COLO829 (cell line): ENCODE results near the gene CASQ2.
A peak's percentile ranks its signal among the peaks of the same experiment; 100 is the strongest.
"Not testable (repeated sequence)": the region's sequence is repeated elsewhere in the genome, so short reads cannot be mapped to it uniquely, and the experiment has no call there.

Experiments
- DNase-seq: peaks from one replicate; pipeline ENCODE4 v3.0.0; 2012; ENCODE audit warnings: low spot score

The CASQ2 gene

GRCh38 chr1:115780655-115781054 lies 12.1 kb upstream of the CASQ2 start:
- not testable (repeated sequence) for DNase-seq

GRCh38 chr1:115779075-115779474 lies 10.6 kb upstream of the CASQ2 start:
- not testable (repeated sequence) for DNase-seq

DNA sequence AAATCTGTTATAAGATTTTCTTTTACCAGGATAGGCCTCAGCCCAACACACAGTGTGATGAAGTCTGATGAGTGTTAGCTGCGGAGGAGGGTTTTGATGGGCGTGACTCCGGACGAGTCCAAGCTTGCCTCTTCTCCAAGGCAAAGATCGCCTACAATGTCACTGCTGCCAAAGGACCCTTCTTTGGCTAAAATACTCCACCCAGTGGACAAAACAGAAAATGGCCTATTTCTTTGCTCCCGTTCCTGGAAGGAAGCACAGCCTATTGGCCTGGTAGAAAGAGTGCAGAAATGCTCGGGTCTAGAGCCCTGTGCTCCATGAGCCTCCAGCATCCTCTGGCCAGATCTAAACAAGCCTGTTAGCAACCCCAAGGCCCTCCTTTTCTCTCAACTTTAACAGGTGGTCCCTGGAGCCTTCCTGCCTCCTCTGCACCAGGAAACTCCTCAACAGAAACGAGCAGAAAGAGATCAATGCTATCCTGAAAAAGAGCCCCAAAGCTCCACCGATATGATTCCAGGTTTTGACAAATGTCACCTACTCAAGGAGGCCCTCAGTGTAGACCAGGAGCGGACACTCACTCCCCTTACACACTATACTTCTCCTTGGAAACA lies 3.4 kb upstream of the CASQ2 start:
- peak; percentile 60 for DNase-seq

- no peak for DNase-seq
Observed at GRCh38 chr1:115771094-115771846, 2.8 kb upstream of the CASQ2 start.

GRCh38 chr1:115767403-115767802 lies 1.1 kb downstream of the CASQ2 start:
- DNase-seq = no peak

- no peak for DNase-seq
Observed at GRCh38 chr1:115765091-115765490, 3.4 kb downstream of the CASQ2 start.

DNA sequence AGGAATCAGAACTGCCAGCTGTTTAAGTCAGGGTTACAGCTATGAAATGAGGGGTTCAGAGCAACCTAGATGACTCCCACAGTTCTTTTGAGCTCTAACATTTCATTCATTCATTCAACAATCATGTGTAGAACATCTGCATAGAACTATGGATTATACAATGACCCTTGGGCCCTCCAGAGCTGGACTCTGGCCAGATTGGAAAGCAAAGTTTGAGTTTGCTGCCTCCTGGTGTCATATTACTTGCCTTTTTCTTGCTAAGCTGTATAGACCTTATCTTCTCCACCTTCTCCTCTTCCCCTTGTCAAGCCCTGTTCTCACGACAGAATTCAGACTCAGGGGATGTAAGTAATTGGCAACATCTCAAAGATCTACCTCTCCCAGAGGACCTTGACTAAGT lies 4.0 kb downstream of the CASQ2 start:
- DNase-seq = peak; percentile 40

DNA sequence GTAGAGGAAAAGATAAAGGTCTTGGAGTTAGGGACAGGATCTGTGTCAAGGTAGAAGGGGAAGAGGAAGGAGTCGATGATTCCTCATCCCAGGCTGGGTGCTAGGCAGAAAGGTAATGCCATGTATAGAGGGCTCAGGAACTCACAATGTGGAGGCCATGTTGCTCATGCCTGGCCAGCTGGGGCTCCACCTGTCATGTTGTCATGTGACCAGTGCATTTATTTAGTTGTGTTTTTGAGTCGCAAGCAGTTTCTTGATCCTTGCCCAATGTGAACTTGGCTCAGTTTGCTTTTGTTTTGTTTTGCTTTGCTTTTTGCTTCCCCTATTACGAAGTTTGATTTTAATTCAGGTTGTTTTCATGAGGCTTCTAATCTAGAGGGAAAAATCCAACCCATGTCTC lies 5.7 kb downstream of the CASQ2 start:
- DNase-seq = no peak

DNA sequence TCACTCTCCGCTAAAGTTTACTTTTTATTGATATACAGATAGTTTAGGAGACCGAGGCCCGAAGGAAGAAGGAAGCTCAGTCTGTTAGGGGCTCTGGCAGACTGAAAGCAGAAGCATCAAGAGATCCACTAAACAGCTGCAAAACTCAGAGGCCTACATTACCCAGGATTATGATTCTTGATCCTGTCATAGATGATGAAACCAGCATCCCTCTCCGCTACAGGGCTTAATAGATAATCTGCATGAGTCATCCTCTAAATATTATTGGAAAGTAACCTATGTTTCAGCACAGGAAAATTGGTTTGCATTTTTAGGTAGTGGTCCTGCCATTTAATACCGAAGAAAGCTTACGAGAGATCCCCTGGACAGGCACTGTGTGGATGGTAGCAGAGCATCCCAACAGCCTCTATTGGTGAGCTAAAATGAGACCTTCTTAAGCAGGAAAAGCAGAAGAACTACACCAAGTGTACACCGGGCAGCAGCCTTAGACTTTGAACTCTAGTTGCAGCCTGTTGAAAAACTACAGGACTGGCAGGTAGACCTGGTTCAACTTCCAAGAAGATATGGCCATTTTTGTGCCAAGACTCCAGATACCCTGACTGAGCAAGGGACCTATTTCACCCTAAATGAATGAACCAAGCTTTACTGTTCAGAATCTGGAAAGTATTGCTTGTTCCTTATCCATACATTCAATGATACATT lies 6.8 kb downstream of the CASQ2 start:
- DNase-seq = no peak

DNA sequence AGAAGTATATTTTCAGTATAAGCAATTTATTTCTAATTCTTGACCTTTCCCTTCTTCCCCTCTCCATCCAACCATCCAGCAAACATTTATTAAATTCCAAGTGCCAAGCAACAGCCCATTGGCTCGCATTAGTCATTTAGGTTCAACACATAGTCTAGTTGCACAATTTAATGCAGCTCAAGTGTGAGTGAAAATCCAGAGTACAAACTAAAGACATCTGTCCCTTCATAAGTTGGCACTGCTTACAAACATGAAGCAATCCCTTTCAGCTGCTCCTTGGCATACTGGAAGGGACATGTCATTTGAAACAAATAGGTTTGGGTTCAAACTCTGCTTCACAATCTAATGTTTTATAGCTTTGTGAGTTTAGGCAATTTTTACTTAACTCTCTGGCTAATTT lies 10.7 kb downstream of the CASQ2 start:
- DNase-seq = no peak

DNA sequence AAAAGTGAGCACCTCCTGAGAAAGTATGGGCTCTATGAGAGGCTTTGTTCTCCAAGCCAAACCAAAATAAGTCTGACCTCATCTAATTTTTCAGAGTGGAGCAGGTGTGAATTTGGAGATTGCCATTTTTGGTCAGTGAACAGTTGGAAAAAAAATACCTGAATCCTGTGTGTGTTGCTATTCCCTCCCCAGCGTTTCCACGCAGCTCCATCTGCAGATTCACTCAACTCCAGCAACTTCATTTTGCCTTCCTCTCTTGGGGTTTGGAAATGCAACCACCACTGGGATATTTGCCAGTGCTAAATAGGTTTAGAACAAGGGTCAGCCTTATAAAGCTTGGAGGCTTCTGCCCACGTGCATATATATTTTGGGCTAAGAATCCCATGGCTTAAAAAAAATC lies 11.2 kb downstream of the CASQ2 start:
- DNase-seq = no peak

DNA sequence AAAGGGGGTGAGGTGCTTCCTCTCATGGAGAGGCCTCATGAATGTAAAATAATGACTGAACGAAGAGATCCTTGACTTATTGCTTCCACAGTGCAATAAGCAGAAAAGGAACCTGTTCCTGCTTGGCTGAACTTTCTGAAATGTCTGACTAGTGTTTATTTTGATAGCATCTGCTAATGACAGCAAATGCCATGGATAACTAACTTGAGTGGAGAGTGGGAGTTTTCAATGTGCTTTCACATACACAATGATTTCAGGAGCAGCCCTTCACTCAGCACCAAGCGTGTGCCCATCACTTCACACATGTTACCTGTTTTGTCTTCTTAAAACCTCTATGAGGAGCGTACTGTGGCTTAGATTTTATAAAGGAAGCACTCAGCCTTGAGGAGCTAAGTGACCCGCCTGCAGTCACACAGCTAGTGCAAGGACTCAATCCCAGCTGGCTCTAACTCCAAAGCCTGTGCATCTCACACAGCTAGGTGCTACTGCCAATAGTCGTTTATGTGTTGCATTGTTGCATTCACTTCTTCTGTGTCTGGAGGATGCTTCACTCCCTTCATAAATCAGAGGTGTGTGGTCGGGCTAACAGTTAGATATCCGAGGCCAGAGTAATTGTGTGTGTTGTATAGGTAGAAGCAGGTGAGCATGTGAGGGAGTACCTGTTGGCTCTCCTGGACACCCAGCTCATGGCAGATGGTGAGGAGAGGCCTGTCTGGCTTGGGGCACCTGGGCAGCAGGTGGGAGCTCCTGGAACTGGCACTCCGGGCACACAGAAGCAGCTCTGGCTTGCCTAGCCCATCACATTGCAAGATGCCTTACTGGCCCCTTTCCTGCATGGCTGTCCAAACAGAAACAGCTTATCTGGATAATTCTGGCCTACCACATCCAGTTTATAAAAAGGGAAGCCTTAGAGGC lies 12.8 kb downstream of the CASQ2 start:
- no peak for DNase-seq

GRCh38 chr1:115753830-115754229 lies 14.7 kb downstream of the CASQ2 start:
- DNase-seq = no peak

GRCh38 chr1:115753361-115753760 lies 15.2 kb downstream of the CASQ2 start:
- no peak for DNase-seq

DNA sequence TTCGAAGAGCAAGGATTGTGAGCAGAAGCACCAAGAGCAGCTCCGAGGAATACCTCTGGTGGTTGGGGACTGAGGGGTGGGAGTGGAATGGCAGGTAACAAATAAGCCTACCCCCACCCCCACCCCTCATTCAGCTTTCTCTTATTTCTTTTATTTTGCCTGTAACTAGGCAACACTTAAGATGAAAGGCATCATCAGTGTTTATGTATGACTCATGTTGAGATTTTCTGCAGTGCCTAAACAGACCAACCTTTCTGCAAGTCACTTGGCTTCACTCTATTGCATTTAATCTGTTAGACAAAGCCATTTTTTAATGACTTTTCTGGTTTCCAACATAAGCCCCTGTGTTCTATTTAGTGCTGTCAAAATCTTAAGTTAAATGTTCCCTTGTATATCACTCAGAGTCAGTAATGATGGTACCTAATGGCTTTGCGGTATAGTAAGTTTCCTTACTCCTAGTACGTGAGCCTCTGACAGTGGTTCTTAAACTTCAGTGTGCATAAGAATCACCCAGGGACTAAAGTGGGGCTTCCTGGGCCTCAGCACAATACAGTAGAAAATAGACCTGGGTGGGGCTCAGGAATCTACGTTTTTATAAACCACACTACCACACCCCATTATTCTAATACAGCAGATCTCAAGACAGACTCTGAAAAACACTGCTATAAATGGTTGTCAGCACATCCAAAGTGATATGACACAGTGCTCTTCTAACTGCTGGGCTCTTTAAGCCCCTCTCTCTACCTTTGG lies 19.9 kb downstream of the CASQ2 start:
- DNase-seq = peak; percentile 73

GRCh38 chr1:115746021-115746690 lies 22.4 kb downstream of the CASQ2 start:
- DNase-seq = no peak

GRCh38 chr1:115744646-115745275 lies 23.8 kb downstream of the CASQ2 start:
- DNase-seq = no peak

GRCh38 chr1:115740811-115741210 lies 27.7 kb downstream of the CASQ2 start:
- DNase-seq = no peak

DNA sequence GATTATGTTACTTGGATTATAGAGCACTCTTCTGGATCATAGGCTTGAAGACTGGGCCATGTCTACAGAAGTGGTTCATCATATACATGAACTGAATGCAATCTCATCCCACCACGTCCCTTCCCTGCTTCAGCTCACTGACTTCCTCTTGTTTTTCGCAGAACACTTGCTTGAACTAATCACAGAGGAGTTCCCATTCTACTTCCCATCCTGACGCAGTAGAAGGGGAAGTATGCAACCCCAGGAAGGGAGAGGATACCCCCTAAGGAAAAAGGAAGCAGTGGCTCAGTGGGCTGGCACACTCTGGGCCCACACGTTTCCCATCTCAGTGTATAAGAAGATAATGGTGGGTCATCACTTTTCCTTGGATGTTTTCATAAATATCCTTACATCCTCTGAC lies 36.2 kb downstream of the CASQ2 start:
- DNase-seq = no peak

DNA sequence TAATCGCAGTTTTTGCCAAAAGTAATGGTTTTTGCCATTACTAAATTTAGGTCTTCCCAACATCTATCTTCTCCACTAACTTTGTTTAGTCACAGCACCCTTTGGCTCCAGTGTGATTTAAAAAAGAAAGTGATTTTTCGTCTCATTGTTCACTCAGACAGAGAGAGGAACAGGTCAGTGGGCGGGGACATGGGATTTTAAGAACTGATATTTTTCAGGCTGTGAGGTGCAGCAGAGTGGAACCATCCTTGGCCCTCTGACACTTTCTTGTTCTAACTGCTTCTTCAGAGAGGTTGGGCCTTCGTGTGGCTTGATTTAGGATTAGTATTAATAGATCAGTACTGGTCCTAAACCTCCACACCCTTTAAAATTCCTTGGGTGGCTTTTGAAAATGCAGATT lies 38.8 kb downstream of the CASQ2 start:
- DNase-seq = no peak
